Muscle layer of colon (tissue), 2 donors: ENCODE measurements around the gene PYGL.

Experiments used
- H3K27ac ChIP-seq: one replicate; pipeline ENCODE4 v1.7.0; 2013; ENCODE audit warnings: low read depth, mild to moderate bottlenecking, low read length, moderate library complexity
- H3K27me3 ChIP-seq, 2 donors: one replicate each; pipeline ENCODE4 v1.7.0; 2013; ENCODE audit warnings: low read length in 2 of 2, mild to moderate bottlenecking in 2 of 2; ENCODE audit not compliant: insufficient read depth in 2 of 2, control insufficient read depth in 1 of 2
- H3K36me3 ChIP-seq: one replicate; pipeline ENCODE4 v1.7.0; 2013; ENCODE audit warnings: mild to moderate bottlenecking, low read length; ENCODE audit not compliant: insufficient read depth
- H3K4me1 ChIP-seq: one replicate; pipeline ENCODE4 v1.7.0; 2013; ENCODE audit warnings: mild to moderate bottlenecking, low read length; ENCODE audit not compliant: insufficient read depth
- H3K4me3 ChIP-seq, 2 donors: one replicate each; pipeline ENCODE4 v1.7.0; 2013; ENCODE audit warnings: low read length in 2 of 2, low read depth in 1 of 2, mild to moderate bottlenecking in 1 of 2, moderate library complexity in 1 of 2
- H3K9ac ChIP-seq: one replicate; pipeline ENCODE4 v1.7.0; 2013; ENCODE audit warnings: low read length
- H3K9me3 ChIP-seq: one replicate; pipeline ENCODE4 v1.7.0; 2013; ENCODE audit warnings: mild to moderate bottlenecking, low read length
- donor health status: abdominal sarcoma.
- donor health status: Adenocarcinoma of cecum.

Gene PYGL

GRCh38 chr14:50887476-50887875, 56.8 kb downstream of the PYGL start:
- no peak overlapping the region for H3K27ac ChIP-seq
- no peaks in the 10 kb centered on the region for H3K36me3 ChIP-seq
- no peak overlapping the region for H3K9ac ChIP-seq
- H3K27me3 ChIP-seq = no peaks in the 10 kb centered on the region
- H3K9me3 ChIP-seq = no peaks in the 10 kb centered on the region
- H3K4me3 ChIP-seq = no peak overlapping the region
- H3K4me1 ChIP-seq = no peaks in the 10 kb centered on the region

GRCh38 chr14:50883827-50884197, 60.5 kb downstream of the PYGL start:
- Histone ChIP-seq H3K36me3 (no peaks in the 10 kb centered on the region), H3K4me1 (no peaks in the 10 kb centered on the region), H3K9ac (no peak overlapping the region), H3K9me3 (no peaks in the 10 kb centered on the region), H3K27ac (no peak overlapping the region), H3K27me3 (no peaks in the 10 kb centered on the region), H3K4me3 (no peak overlapping the region)

DNA sequence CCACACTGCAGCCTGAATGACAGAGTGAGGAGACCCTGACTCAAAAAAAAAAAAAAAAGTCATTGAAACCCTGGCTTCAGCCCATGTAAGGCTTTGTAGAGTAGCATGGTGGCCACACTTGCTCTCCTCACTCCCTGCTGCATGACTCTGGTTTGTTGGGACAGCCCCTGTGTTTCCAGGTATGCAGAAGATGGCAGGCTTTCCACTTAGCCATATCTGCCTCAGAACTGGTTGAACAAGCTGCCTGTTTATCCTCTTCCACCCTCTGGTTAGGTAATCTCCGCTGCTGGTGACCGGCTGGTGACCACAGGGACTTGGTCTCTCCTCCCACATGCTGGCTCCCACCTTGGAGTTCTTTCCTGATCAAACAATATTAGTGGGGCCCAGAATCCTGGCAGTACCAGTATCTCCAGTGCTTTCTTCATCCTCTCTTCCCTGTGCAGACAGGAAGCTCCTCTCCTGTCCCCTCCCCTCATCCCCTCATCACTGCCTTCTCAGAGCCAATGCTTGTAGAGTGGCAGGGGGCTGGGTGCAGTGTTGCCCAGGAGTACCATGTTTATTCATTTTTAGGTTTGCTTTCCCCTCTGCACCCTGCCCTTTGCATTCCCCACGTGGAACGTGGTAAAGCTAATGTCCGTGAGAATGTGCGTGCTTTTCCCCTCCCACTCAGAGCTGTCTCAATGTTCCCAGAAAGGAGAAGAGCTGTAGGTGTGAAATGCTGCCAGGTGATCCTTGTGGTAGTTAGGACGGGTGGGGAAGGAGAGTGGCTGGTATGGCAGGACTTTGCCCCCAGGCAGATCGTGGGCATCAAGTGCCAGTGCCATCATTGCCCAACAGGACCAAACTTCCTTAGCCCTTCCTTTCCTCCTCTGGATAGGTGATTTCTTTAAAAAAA, 61.1 kb downstream of the PYGL start:
- H3K9ac ChIP-seq = no peak overlapping the region
- H3K36me3 ChIP-seq = no peaks in the 10 kb centered on the region
- no peak overlapping the region for H3K4me3 ChIP-seq
- H3K4me1 ChIP-seq = no peaks in the 10 kb centered on the region
- H3K27ac ChIP-seq = no peak overlapping the region
- H3K27me3 ChIP-seq = no peaks in the 10 kb centered on the region
- H3K9me3 ChIP-seq = no peaks in the 10 kb centered on the region

DNA sequence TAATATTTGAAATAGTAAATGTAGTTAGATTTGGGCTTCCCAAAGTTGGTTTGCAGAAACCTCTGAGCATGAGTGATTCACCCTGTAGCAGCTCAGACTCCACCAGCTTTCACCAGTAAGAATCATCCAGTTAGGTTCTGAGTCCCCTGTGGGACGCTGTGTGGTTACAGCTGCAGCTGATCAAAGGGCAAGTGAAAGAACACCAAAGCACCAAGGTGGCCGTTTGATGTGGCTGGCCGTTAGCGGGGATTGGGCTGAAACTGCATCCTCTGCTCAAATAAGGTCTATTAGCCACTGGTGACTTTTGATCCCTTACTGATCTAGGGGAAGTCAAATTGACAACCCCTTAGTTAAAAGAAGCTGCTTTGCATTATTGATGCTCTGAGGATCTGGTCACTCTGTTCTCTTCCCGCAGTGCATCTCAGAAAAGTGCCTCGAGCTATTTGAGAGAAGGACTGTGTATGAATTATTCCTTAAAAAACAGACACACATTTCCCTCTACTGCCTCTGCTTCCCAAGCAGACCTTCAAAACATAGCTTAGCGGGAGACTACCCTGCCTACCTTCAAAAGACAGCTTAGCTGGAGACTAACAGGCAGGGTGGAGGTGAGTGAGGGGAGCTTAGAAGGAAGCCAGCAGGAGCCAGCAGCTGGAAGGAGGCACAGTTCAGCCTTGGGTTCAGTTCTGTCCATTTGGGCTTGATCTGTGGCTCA, 68.8 kb downstream of the PYGL start:
- no peak overlapping the region for H3K27ac ChIP-seq
- peaks cover 7 to 21% of the 10 kb centered on the region in 2 donors for H3K27me3 ChIP-seq
- no peaks in the 10 kb centered on the region for H3K36me3 ChIP-seq
- H3K4me3 ChIP-seq = no peak overlapping the region
- H3K9ac ChIP-seq = no peak overlapping the region
- no peaks in the 10 kb centered on the region for H3K9me3 ChIP-seq
- no peaks in the 10 kb centered on the region for H3K4me1 ChIP-seq

GRCh38 chr14:50874757-50875156, 69.5 kb downstream of the PYGL start:
- peaks cover 7 to 24% of the 10 kb centered on the region in 2 donors for H3K27me3 ChIP-seq

DNA sequence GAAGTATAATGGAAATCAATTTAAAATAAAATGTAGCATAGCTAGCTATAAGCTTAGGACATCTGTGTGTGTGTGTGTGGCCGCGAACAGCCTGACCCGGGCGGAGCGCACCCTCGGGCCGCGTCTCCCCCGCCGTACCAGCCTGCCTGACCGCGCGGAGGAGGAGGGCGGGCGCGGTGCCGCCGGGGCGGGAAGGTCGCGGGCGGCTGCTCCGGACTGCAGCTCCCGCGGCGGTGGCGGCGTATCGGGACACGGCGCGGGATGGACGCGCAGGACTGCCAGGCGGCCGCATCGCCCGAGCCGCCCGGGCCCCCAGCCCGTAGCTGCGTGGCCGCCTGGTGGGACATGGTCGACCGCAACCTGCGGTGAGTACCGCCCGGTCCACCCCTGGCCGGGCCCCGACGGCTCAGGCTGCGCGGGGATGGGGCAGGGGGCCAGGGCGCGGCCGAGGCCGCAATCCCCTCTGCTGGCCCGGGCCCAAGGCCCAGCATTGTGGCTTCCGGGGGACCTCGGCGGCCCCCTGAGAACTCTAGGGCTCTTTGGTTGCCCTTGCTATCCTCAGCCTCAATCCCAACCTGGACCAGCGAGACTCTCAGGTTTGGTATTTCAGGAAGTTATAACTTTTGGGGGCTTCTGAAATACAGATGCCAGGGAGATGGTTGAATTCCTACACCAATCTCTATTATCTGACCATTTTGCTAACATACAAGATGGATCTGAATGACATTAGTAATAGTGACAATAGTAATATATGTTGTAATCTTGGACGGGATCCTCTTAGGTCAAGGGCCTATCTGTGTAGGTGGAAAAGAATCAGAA, 72.2 kb downstream of the PYGL start, which contains the start of gene ABHD12B:
TSS of gene ABHD12B (plus strand) at position 140 of the 819 bp plus-strand sequence. CDS start at position 262, 122 bp downstream.
- Histone ChIP-seq H3K4me1 (no peaks in the 10 kb centered on the region), H3K27me3 (peaks cover 7 to 24% of the 10 kb centered on the region in 2 donors), H3K9ac (no peak within 1 kb of the TSS), H3K9me3 (no peaks in the 10 kb centered on the region), H3K27ac (no peak within 1 kb of the TSS), H3K4me3 (no peak within 1 kb of the TSS), H3K36me3 (no peaks in the 10 kb centered on the region)

More at GRCh38 chr14:50874757-50875156, 69.5 kb downstream of the PYGL start:
- Histone ChIP-seq H3K9ac (no peak overlapping the region), H3K27ac (no peak overlapping the region), H3K4me1 (no peaks in the 10 kb centered on the region), H3K9me3 (no peaks in the 10 kb centered on the region), H3K4me3 (no peak overlapping the region), H3K36me3 (no peaks in the 10 kb centered on the region)

- H3K9me3 ChIP-seq = no peaks in the 10 kb centered on the region
- H3K36me3 ChIP-seq = no peaks in the 10 kb centered on the region
- H3K4me3 ChIP-seq = no peak overlapping the region
- H3K27ac ChIP-seq = no peak overlapping the region
- no peaks in the 10 kb centered on the region for H3K4me1 ChIP-seq
- peaks cover 7 to 24% of the 10 kb centered on the region in 2 donors for H3K27me3 ChIP-seq
- no peak overlapping the region for H3K9ac ChIP-seq
Measured at GRCh38 chr14:50871228-50871627, 73.1 kb downstream of the PYGL start.

DNA sequence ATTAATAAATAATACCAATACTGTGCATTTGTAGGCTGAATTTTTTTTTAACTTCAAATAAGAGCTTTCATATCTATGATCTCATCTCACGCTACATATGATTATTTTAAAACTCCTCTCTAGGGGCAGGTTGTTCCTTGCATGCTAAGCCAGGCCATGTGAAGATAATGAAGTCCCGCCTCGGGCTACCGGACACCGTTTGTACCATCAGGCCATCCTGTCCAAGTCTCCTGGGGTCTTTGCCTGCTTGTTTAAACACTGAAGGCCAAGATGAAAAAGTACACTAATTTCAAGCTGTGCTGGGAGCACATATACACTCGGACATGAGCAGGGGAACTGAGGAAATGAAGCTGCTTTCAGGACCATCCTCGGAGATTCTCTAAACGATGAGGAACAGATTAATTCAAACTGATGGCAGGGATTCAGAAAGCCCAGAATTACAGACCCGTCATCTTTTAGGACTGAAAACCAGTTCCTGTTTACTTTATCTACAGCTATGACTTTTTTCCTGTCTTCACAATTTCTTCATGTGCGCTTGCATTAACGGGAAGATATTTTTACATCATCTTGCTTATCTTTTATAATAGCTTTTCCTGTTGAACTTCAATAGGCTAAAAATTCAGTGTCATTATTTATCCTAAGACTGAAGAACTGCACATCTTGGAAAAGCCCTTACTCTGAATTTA, 78.7 kb downstream of the PYGL start:
- Histone ChIP-seq H3K9me3 (no peaks in the 10 kb centered on the region), H3K4me1 (no peaks in the 10 kb centered on the region), H3K27me3 (peaks cover 0 to 3% of the 10 kb centered on the region in 2 donors), H3K4me3 (no peak overlapping the region), H3K27ac (no peak overlapping the region), H3K36me3 (no peaks in the 10 kb centered on the region), H3K9ac (no peak overlapping the region)

GRCh38 chr14:50864946-50865345, 79.3 kb downstream of the PYGL start:
- no peak overlapping the region for H3K27ac ChIP-seq
- no peak overlapping the region for H3K4me3 ChIP-seq
- H3K4me1 ChIP-seq = no peaks in the 10 kb centered on the region
- H3K27me3 ChIP-seq = no peaks in the 10 kb centered on the region
- no peaks in the 10 kb centered on the region for H3K36me3 ChIP-seq
- H3K9ac ChIP-seq = no peak overlapping the region
- no peaks in the 10 kb centered on the region for H3K9me3 ChIP-seq

DNA sequence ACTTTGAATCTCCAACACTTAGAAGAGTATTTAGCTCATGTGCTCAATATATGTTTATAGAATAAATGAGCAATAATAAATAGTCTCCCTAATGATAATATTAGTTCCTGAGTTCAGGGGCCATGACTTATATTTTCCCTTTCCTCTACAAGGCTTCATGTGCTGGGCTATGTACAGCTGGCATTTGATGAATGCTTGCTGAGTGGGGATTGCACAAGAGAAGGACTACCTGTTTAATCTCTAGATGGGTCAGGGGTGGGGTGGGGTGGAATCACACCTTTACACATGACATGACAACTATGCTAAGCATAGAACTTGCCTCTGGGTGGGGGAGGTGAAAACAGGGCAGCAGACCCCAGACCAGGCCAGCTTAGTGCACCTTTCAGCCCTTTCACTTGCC, 80.0 kb downstream of the PYGL start:
- H3K4me1 ChIP-seq = peaks cover 5% of the 10 kb centered on the region
- H3K27ac ChIP-seq = no peak overlapping the region
- H3K9ac ChIP-seq = no peak overlapping the region
- no peaks in the 10 kb centered on the region for H3K36me3 ChIP-seq
- H3K4me3 ChIP-seq = no peak overlapping the region
- no peaks in the 10 kb centered on the region for H3K27me3 ChIP-seq
- H3K9me3 ChIP-seq = no peaks in the 10 kb centered on the region
